ENCODE results near the gene STAT2.

Gene STAT2

GRCh38 chr12:56297400-56297799 lies 62.5 kb downstream of the STAT2 start:
- no peak for DNase-seq

- no peak for DNase-seq
Observed at GRCh38 chr12:56296295-56296694, 63.6 kb downstream of the STAT2 start.

GRCh38 chr12:56293795-56294194 lies 66.1 kb downstream of the STAT2 start:
- DNase-seq, result no peak

All from anterior cingulate cortex (tissue), 58 donors.